Measurements from ENCODE around the gene THEMIS2. TPM values are rescaled to one million over a fixed set of nuclear protein-coding genes. Genes with fewer than 3 reads are reported as not detected.

THEMIS2 gene
- total and polyA plus RNA-seq, 2 of the 13 experiments (the other 11 are each of a cell fraction or from before 2014, with no cell fraction given): 0.38 to 1.5 TPM

DNA sequence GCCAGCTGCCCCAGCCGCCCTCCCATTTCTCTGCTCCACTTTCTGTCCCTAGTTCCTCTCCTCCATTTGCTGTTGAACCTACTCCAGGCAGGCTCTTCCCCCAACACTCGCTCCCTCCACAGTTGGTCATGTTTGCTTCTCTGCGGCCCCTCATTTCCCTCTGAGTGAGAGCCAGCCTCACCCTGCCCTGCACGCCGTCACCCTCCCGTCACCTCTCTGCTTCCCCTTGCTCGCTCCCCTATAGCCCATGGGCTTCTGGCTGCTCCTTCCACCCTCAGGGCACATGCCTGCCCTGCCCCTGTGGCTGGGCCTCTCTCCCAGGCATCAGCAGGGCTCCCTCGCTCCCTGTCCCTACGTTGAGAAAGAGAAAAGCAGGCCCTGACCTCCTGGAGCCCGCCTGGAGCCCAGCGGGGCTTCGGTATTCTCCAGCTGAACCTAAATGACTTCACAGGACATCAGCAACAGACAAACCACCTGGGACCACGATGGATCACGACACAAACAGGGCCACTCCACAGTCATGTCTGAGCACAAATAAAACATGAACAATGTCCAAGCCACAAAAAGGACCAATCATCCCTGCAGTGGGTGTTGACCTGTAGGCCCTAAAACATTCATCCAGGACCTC is 13.3 kb upstream of the THEMIS2 start (continued):
- TF ChIP-seq, protein P1, sequence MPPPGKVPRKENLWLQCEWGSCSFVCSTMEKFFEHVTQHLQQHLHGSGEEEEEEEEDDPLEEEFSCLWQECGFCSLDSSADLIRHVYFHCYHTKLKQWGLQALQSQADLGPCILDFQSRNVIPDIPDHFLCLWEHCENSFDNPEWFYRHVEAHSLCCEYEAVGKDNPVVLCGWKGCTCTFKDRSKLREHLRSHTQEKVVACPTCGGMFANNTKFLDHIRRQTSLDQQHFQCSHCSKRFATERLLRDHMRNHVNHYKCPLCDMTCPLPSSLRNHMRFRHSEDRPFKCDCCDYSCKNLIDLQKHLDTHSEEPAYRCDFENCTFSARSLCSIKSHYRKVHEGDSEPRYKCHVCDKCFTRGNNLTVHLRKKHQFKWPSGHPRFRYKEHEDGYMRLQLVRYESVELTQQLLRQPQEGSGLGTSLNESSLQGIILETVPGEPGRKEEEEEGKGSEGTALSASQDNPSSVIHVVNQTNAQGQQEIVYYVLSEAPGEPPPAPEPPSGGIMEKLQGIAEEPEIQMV (CRISPR knock-in tag; IDR thresholded peaks at IDR 0.05; ENCODE audit: low read depth): 0 out of 2 replicates have a peak, but pooled peaks have one; percentile 28
- no peak for TF ChIP-seq ZNF354B (CRISPR knock-in tag; IDR thresholded peaks at IDR 0.05)
- peak; percentile 56; the same call in 1 of the 2 replicates for TF ChIP-seq ZNF501 (CRISPR knock-in tag; IDR thresholded peaks at IDR 0.05)
- TF ChIP-seq RFXANK (CRISPR knock-in tag; IDR thresholded peaks at IDR 0.05): no peak
- TF ChIP-seq ZFX (CRISPR knock-in tag; IDR thresholded peaks at IDR 0.05; ENCODE audit: low read depth): peak; percentile 50; the same call in 1 of the 2 replicates
- 0 out of 2 replicates have a peak, but pooled peaks have one; percentile 37 for TF ChIP-seq SP4 (CRISPR knock-in tag; IDR thresholded peaks at IDR 0.05)
- 0 out of 2 replicates have a peak, but pooled peaks have one; percentile 29 for TF ChIP-seq BORCS8-MEF2B (CRISPR knock-in tag; IDR thresholded peaks at IDR 0.05)
- TF ChIP-seq NONO (IDR thresholded peaks at IDR 0.05): no peak
- TF ChIP-seq NONO (CRISPR knock-in tag; conservative IDR thresholded peaks at IDR 0.05): no peak
- TF ChIP-seq KAT2B (IDR thresholded peaks at IDR 0.05; ENCODE audit: borderline replicate concordance, low read depth, low read length): no peak
- no peak for TF ChIP-seq HNRNPUL1 (IDR thresholded peaks at IDR 0.05; ENCODE audit: low read depth, low read length)
- peak; percentile 20; the same call in 1 of the 2 replicates for TF ChIP-seq ZNF350 (CRISPR knock-in tag; IDR thresholded peaks at IDR 0.05; ENCODE audit: borderline replicate concordance, low read depth)
- TF ChIP-seq, protein P2, sequence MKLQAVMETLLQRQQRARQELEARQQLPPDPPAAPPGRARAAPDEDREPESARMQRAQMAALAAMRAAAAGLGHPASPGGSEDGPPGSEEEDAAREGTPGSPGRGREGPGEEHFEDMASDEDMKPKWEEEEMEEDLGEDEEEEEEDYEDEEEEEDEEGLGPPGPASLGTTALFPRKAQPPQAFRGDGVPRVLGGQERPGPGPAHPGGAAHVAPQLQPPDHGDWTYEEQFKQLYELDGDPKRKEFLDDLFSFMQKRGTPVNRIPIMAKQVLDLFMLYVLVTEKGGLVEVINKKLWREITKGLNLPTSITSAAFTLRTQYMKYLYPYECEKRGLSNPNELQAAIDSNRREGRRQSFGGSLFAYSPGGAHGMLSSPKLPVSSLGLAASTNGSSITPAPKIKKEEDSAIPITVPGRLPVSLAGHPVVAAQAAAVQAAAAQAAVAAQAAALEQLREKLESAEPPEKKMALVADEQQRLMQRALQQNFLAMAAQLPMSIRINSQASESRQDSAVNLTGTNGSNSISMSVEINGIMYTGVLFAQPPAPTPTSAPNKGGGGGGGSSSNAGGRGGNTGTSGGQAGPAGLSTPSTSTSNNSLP (IDR thresholded peaks at IDR 0.05; ENCODE audit: low read depth, low read length): no peak
- TF ChIP-seq, protein P3, sequence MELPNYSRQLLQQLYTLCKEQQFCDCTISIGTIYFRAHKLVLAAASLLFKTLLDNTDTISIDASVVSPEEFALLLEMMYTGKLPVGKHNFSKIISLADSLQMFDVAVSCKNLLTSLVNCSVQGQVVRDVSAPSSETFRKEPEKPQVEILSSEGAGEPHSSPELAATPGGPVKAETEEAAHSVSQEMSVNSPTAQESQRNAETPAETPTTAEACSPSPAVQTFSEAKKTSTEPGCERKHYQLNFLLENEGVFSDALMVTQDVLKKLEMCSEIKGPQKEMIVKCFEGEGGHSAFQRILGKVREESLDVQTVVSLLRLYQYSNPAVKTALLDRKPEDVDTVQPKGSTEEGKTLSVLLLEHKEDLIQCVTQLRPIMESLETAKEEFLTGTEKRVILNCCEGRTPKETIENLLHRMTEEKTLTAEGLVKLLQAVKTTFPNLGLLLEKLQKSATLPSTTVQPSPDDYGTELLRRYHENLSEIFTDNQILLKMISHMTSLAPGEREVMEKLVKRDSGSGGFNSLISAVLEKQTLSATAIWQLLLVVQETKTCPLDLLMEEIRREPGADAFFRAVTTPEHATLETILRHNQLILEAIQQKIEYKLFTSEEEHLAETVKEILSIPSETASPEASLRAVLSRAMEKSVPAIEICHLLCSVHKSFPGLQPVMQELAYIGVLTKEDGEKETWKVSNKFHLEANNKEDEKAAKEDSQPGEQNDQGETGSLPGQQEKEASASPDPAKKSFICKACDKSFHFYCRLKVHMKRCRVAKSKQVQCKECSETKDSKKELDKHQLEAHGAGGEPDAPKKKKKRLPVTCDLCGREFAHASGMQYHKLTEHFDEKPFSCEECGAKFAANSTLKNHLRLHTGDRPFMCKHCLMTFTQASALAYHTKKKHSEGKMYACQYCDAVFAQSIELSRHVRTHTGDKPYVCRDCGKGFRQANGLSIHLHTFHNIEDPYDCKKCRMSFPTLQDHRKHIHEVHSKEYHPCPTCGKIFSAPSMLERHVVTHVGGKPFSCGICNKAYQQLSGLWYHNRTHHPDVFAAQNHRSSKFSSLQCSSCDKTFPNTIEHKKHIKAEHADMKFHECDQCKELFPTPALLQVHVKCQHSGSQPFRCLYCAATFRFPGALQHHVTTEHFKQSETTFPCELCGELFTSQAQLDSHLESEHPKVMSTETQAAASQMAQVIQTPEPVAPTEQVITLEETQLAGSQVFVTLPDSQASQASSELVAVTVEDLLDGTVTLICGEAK (IDR thresholded peaks at IDR 0.05): no peak
- TF ChIP-seq, protein P3 (CRISPR knock-in tag; IDR thresholded peaks at IDR 0.05): 0 out of 2 replicates have a peak, but pooled peaks have one; percentile 14
- TF ChIP-seq, protein P4, sequence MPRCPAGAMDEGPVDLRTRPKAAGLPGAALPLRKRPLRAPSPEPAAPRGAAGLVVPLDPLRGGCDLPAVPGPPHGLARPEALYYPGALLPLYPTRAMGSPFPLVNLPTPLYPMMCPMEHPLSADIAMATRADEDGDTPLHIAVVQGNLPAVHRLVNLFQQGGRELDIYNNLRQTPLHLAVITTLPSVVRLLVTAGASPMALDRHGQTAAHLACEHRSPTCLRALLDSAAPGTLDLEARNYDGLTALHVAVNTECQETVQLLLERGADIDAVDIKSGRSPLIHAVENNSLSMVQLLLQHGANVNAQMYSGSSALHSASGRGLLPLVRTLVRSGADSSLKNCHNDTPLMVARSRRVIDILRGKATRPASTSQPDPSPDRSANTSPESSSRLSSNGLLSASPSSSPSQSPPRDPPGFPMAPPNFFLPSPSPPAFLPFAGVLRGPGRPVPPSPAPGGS (CRISPR knock-in tag; IDR thresholded peaks at IDR 0.05): no peak

Data from HepG2 (cell line).